ENCODE data around the gene SLC27A5. TPM values are rescaled to one million over a fixed set of nuclear protein-coding genes. Genes with fewer than 3 reads are reported as not detected.

Gene SLC27A5
- total RNA-seq, 4 donors from 2014 or later: 3.8 to 10.8 (median 4.6) TPM

- H3K4me1 ChIP-seq: peaks cover 16 to 24% (median 20%) of the 10 kb centered on the region in 4 donors
- intact Hi-C loops (cut with DNase I): no loop called here
- WGBS: 86% methylated on average over 23 of the region's 28 CpGs
These were observed 31.9 kb downstream of the SLC27A5 start for GRCh38 chr19:58479736-58480480.

GRCh38 chr19:58479303-58479702, 32.5 kb downstream of the SLC27A5 start:
- no peak for TF ChIP-seq EP300 (IDR thresholded peaks at IDR 0.05)
- TF ChIP-seq CTCF (IDR thresholded peaks at IDR 0.05): no peak
- TF ChIP-seq POLR2A (IDR thresholded peaks at IDR 0.05; ENCODE audit: low read depth): no peak
- no peak for TF ChIP-seq POLR2AphosphoS5 (IDR thresholded peaks at IDR 0.05)
- H3K36me3 ChIP-seq: peaks cover 9 to 49% (median 38%) of the 10 kb centered on the region in 4 donors
- DNase-seq (ENCODE audit: extremely low spot score): no peak
- H3K9me3 ChIP-seq: no peaks in the 10 kb centered on the region
- no peaks in the 10 kb centered on the region for H3K27me3 ChIP-seq
- no peak overlapping the region for H3K27ac ChIP-seq (replicated peaks in 1 of 4)
- intact Hi-C loops (cut with DNase I): no loop called here
- no peak overlapping the region for H3K4me3 ChIP-seq
- H3K4me1 ChIP-seq: peaks cover 18 to 29% (median 23%) of the 10 kb centered on the region in 4 donors
- WGBS: 92% methylated on average over 7 of the region's 7 CpGs

More at GRCh38 chr19:58479736-58480480, 31.9 kb downstream of the SLC27A5 start:
- H3K27ac ChIP-seq (replicated peaks in 1 of 4): no peak overlapping the region
- H3K27me3 ChIP-seq: no peaks in the 10 kb centered on the region
- peaks cover 9 to 49% (median 38%) of the 10 kb centered on the region in 4 donors for H3K36me3 ChIP-seq
- DNase-seq (ENCODE audit: extremely low spot score): no peak
- no peak overlapping the region for H3K4me3 ChIP-seq
- TF ChIP-seq POLR2AphosphoS5 (IDR thresholded peaks at IDR 0.05) (no peak), EP300 (IDR thresholded peaks at IDR 0.05) (no peak), POLR2A (IDR thresholded peaks at IDR 0.05; ENCODE audit: low read depth) (no peak), CTCF (IDR thresholded peaks at IDR 0.05) (no peak)
- no peaks in the 10 kb centered on the region for H3K9me3 ChIP-seq

GRCh38 chr19:58477871-58478270, 33.9 kb downstream of the SLC27A5 start:
- Histone ChIP-seq H3K27ac (replicated peaks in 1 of 4) (peak overlapping the region in 1 of 4 donors; percentile 96), H3K4me3 (no peak overlapping the region), H3K9me3 (no peaks in the 10 kb centered on the region), H3K27me3 (no peaks in the 10 kb centered on the region), H3K36me3 (peaks cover 9 to 58% (median 40%) of the 10 kb centered on the region in 4 donors), H3K4me1 (peaks cover 18 to 29% (median 23%) of the 10 kb centered on the region in 4 donors)
- WGBS: 83% methylated on average over 1 of the region's 1 CpG
- TF ChIP-seq EP300 (IDR thresholded peaks at IDR 0.05): no peak
- no peak for TF ChIP-seq POLR2A (IDR thresholded peaks at IDR 0.05; ENCODE audit: low read depth)
- no peak for DNase-seq (ENCODE audit: extremely low spot score)
- intact Hi-C loops (cut with DNase I): no loop called here

- Histone ChIP-seq H3K9me3 (no peaks in the 10 kb centered on the region), H3K4me3 (peak overlapping the region in 2 of 4 donors; percentile 73 to 74), H3K4me1 (peaks cover 18 to 29% (median 23%) of the 10 kb centered on the region in 4 donors), H3K36me3 (peaks cover 15 to 62% (median 45%) of the 10 kb centered on the region in 4 donors), H3K27ac (replicated peaks in 1 of 4) (peak overlapping the region; percentile 84 to 96 (median 90)), H3K27me3 (no peaks in the 10 kb centered on the region)
- TF ChIP-seq EP300 (IDR thresholded peaks at IDR 0.05) (no peak), CTCF (IDR thresholded peaks at IDR 0.05) (no peak), POLR2AphosphoS5 (IDR thresholded peaks at IDR 0.05) (no peak), POLR2A (IDR thresholded peaks at IDR 0.05; ENCODE audit: low read depth) (no peak)
- intact Hi-C loops (cut with DNase I): no loop called here
- WGBS: 69% methylated on average over 4 of the region's 15 CpGs
- DNase-seq (ENCODE audit: extremely low spot score): no peak
These were observed 34.7 kb downstream of the SLC27A5 start for GRCh38 chr19:58477130-58477529.

- Histone ChIP-seq H3K4me3 (peak overlapping the region; percentile 68 to 74 (median 72)), H3K4me1 (peaks cover 18 to 29% (median 23%) of the 10 kb centered on the region in 4 donors), H3K9me3 (no peaks in the 10 kb centered on the region), H3K27ac (replicated peaks in 1 of 4) (peak overlapping the region; percentile 84 to 96 (median 90)), H3K36me3 (peaks cover 21 to 63% (median 48%) of the 10 kb centered on the region in 4 donors), H3K27me3 (no peaks in the 10 kb centered on the region)
- TF ChIP-seq EP300 (IDR thresholded peaks at IDR 0.05) (peak; percentile 69), POLR2A (IDR thresholded peaks at IDR 0.05; ENCODE audit: low read depth) (no peak)
- 2% methylated on average over 20 of the region's 27 CpGs for WGBS
- intact Hi-C loops (cut with DNase I): no loop called here
- DNase-seq (ENCODE audit: extremely low spot score): no peak
These were observed 35.2 kb downstream of the SLC27A5 start for GRCh38 chr19:58476498-58477015.

Measured in esophagus muscularis mucosa (tissue), 4 donors.